GM18508 (cell line): ENCODE results near the gene KCNQ1OT1.

ENCODE experiments used
- ATAC-seq: cut with Tn5 transposase; IDR thresholded peaks from one replicate; pipeline ENCODE4 v1.9.1; 2021; ENCODE audit warnings: moderate number of reproducible peaks; ENCODE audit not compliant: insufficient read depth, unreplicated experiment

KCNQ1OT1 gene

DNA sequence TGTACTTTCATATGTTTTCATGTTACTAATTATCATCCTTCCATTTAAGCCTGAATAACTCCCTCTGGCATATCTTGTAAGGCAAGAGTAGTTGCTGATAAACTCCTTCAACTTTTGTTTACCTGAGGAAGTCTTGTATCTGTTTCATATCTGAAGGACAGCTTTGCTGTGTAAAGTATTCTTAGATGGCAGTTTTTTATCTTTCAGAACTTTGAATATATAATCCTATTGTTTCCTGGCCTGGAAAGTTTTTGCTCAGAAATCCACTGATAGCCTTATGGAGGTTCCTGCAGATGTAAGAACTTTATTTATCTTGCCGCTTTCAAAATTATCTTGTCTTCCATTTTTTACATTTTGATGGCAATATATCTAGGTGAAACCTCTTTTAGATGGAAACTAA is 69.1 kb downstream of the KCNQ1OT1 start:
- no peak for ATAC-seq

GRCh38 chr11:2625183-2625582 is 74.6 kb downstream of the KCNQ1OT1 start:
- no peak for ATAC-seq

DNA sequence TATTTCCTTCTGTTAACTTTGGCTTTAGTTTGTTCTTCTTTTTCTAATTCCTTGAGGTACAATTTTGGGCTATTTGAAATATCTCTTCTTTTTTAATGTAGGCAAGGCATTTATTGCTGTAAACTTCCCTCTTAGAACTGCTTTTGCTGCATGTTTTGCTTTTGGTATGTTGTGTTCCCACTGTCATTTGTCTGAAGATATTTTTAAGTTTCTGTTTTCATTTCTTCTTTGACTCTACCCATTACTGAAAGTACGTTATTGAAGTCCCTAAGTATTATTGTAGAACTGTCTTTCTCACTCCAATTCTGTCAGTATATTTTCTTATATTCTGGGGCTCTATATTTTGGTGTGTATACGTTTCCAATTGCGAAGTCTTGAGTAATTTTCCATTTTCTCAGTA is 77.9 kb downstream of the KCNQ1OT1 start:
- ATAC-seq = no peak

GRCh38 chr11:2612884-2613571 is 86.8 kb downstream of the KCNQ1OT1 start:
- ATAC-seq = no peak

DNA sequence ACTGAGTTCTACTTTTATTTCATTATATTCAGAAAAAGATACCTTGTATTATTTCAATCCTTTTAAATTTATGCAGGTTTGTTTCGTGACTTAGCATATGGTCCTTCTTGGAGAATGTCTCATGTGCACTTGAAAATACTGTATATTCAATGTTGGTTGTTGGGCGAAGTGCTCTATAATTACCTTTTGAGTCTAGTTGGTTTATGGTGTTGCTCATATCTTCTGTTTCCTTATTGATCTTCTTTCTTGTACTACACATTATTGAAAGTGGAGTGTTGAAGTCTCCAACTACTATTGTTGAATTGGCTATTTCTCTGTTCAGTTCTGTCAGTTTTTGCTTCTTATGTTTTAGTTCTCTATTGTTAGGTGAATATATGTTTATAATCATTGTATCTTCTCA is 90.4 kb downstream of the KCNQ1OT1 start:
- no peak for ATAC-seq

DNA sequence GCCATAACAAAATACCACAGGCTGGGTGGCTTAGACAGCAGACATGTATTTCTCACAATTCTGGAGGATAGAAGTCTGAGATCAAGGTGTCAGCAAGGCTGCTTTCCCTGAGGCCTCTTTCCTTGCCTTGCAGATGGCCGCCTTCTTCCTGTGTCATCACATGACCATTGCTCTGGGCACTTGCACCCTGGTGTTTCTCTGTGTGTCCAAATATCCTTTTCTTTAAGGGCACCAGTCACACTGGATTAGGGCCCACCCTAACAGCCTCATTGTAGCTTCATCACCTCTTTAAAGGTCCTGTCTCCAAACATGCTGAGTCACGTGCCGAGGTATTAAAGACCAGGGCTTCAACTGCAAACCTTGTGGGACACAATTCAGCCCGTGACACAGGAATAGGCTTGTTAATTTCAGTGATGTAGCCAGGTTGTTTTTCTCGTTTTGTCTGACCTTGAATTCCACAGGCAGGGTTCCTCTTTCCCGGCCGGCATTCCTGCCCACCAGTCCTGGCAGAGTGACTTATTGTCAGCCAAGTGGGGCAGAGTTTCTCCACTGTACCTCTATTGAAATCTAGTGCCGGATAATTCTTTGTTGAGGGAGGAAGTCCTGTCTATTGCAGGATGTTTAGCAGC is 100.1 kb downstream of the KCNQ1OT1 start:
- no peak for ATAC-seq

GRCh38 chr11:2595204-2595603 is 104.6 kb downstream of the KCNQ1OT1 start:
- ATAC-seq = no peak

- ATAC-seq = no peak
Observed at GRCh38 chr11:2594267-2594666, 105.5 kb downstream of the KCNQ1OT1 start.

GRCh38 chr11:2593393-2593950 is 106.3 kb downstream of the KCNQ1OT1 start:
- no peak for ATAC-seq

- no peak for ATAC-seq
Observed at GRCh38 chr11:2592559-2593392, 107.0 kb downstream of the KCNQ1OT1 start.

DNA sequence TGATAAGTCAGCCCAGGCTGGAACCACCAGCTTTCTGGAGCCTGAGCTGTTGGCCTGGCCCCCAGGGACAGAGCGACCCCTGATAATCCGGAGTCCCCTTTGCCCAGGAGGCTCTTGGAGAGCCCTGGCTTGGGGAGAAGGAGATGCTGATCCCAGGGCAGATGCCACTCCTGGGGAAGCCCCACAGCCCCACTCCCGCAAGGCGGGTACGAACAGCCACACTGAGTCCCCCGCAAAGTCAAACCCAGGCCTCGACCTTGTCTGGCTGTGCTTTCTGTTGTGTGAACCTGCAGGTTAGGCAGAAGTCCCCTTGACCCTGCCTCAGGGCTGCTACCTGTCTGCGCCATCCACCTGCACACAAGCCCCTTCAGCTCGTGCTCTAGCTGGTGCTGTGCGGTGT is 108.0 kb downstream of the KCNQ1OT1 start:
- no peak for ATAC-seq

- ATAC-seq = no peak
Observed at GRCh38 chr11:2590965-2591754, 108.6 kb downstream of the KCNQ1OT1 start.

DNA sequence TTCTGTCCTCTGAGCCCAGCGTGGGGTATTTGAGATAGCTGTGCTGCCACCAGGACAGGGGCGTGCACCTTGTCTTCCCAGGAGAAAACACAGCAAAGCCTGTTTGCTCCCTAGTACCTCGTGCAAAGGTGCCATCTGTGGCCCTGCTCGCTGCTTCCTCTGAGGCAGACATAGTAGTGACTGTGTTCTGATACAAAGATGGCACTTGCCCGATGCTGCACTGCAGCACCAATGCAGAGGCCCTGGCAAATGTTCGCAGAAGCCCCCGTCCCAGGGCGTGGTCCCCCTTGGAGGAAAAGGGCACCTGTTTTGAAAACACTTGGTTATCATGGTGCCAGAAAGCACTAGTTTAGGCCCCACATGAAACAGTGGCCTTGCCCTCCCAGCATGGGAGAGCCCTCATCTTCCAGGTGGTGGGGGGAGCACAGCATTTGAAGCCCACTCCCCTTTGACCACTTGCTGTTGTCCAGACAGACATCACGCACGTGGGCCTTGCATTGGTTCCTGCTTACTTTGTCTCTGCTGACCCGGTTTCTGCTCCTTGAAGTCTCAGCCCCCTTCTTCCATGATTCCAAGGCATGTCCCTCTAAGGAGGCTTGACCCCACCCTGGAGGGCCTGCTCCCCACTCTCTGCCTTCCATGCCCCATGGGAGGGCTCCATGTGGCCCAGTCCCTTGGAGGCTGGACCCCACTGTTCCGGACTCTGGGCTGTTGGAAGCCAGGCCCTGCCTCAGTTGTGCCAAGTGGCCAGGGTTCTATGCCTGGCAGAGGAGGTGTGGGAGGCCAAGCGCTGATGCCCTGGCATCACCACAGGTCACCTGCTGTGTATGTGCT is 109.4 kb downstream of the KCNQ1OT1 start:
- no peak for ATAC-seq

- ATAC-seq = no peak
Observed at GRCh38 chr11:2589538-2589934, 110.3 kb downstream of the KCNQ1OT1 start.

DNA sequence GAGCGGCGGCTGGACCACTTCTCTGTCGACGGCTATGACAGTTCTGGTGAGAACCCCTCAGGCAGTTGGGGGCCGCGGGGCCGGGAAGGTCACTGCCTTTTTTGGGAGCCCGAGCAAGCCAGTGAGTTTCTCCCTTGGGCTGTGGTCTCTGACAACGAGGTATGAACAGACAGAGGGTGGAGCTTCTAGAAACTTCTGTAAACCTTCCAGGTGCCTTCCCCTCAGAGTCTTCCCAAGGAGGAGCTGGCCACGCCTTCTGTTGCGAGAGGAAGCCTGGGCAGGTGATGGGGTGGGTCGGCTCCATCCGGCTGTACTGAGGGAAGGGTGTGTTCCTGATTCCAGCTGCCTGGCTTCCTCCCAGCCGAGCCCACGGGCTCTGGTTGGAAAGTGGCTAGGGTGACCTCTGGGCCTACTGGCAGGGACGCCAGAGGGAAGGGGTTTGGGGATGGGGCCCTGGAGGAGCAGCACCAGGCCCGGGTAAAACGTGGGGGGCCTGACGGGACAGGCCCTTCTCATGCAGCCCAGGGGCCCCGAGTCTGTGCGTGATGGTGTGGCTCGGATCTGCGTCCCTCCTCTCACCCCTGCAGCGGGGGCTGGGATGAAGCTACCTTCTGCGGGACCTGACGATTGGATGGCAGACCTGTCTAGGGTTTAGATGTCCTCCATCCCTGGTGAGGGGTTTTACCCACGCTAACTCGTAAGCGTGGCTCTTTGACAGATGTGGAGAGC is 110.8 kb downstream of the KCNQ1OT1 start:
- no peak for ATAC-seq

GRCh38 chr11:2587976-2588748 is 111.6 kb downstream of the KCNQ1OT1 start:
- ATAC-seq = no peak

DNA sequence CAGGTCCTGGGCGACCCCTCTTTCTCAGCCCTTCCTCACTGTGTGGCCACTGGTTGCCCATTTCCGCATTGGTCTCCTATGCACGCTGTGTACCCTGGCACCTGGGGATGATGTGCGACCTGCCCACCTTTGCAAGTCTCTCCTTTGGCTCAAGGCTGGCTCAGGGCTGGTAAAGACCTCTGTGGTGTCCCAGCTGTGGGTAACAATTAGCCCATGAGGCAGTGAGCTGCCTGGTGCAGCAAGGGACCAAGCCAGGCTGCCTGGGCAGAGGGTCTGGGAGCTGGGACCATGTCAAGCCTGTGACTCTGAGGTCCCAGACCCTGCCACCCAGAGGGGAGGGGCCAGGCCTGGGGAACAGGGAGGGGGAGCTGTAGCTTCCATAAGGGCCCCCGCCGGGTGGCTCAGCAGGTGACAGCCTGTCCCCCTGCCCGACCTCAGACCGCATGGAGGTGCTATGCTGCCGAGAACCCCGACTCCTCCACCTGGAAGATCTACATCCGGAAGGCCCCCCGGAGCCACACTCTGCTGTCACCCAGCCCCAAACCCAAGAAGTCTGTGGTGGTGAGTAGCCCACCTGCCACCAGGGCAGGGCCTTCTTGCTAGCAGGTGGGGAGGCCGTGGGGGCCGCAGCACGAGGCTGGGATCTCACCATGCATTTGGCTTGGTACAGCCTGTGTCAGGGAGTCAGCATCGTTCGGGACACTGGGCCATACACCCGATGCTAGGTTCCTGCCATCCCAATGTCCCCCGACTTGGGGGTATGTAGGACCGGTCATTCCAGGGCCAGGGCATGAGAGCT is 112.5 kb downstream of the KCNQ1OT1 start:
- ATAC-seq = no peak
